PC-3 (cell line): ENCODE data around the gene OPRD1. TPM values are rescaled to one million over a fixed set of nuclear protein-coding genes. Genes with fewer than 3 reads are reported as not detected.

Experiments
- ATAC-seq: fragments of 200-7000 bp; cut with Tn5 transposase; 2 replicates; pipeline ENCODE4 v1.9.1; 2020; ENCODE audit warnings: mild to moderate bottlenecking, moderate library complexity
- BruUV-seq: library from RNA; stranded (reverse); fragments of 400-500 nt; replicated peaks from 2 replicates; lab custom pipeline; 2021; lab: Mats Ljungman, UMichigan
- CTCF ChIA-PET: fragments of 300-600 bp; sonication (Branson Sonifier 250); formaldehyde crosslinking; loops from one replicate; lab custom pipeline; 2022; ENCODE audit warnings: antibody characterized with exemption; lab: Charles Lee
- POLR2A ChIA-PET: fragments of 300-600 bp; sonication (Branson Sonifier 250); formaldehyde crosslinking; loops from one replicate; lab custom pipeline; 2022; ENCODE audit warnings: antibody characterized with exemption; ENCODE audit not compliant: unreplicated experiment; lab: Charles Lee
- DNase-seq: peaks from one replicate; pipeline ENCODE4 v3.0.0-alpha.2; 2015
- H2AFZ ChIP-seq: fragments of 300-600 bp; sonication (generic); 2 replicates; pipeline ENCODE4 v1.6.0; 2016; ENCODE audit warnings: antibody characterized with exemption, low read length
- H3F3A ChIP-seq: fragments of 300-600 bp; sonication (generic); one replicate; pipeline ENCODE4 v1.6.0; 2017; ENCODE audit warnings: antibody characterized with exemption, low read length, control low read depth, mild to moderate bottlenecking; ENCODE audit not compliant: unreplicated experiment
- H3K27ac ChIP-seq: fragments of 300-600 bp; sonication (generic); 2 replicates; pipeline ENCODE4 v1.5.1; 2016; ENCODE audit warnings: mild to moderate bottlenecking, low read length
- H3K27me3 ChIP-seq: fragments of 300-600 bp; sonication (generic); 2 replicates; pipeline ENCODE4 v1.6.1; 2016; ENCODE audit warnings: low read length, mixed read lengths
- H3K36me3 ChIP-seq: fragments of 300-600 bp; sonication (generic); 2 replicates; pipeline ENCODE4 v1.6.1; 2016; ENCODE audit warnings: low read depth, mixed run types, low read length, mixed read lengths
- H3K4me1 ChIP-seq: fragments of 300-600 bp; sonication (generic); 2 replicates; pipeline ENCODE4 v1.5.1; 2016; ENCODE audit warnings: low read length; ENCODE audit not compliant: insufficient read depth
- H3K4me2 ChIP-seq: fragments of 300-600 bp; sonication (generic); 2 replicates; pipeline ENCODE4 v1.6.0; 2016; ENCODE audit warnings: low read length
- H3K4me3 ChIP-seq: fragments of 300-600 bp; sonication (generic); 2 replicates; pipeline ENCODE4 v1.5.1; 2016; ENCODE audit warnings: mild to moderate bottlenecking, low read length, mixed read lengths
- H3K79me2 ChIP-seq: fragments of 300-600 bp; sonication (generic); 2 replicates; pipeline ENCODE4 v1.6.1; 2017; ENCODE audit warnings: low read length, mixed read lengths
- H3K9ac ChIP-seq: fragments of 300-600 bp; sonication (generic); 2 replicates; pipeline ENCODE4 v1.6.0; 2016; ENCODE audit warnings: mild to moderate bottlenecking, low read length
- H3K9me2 ChIP-seq: fragments of 300-600 bp; sonication (generic); replicated peaks from 2 replicates; pipeline ENCODE4 v1.6.1; 2016; ENCODE audit warnings: mixed run types, low read length, mixed read lengths
- H3K9me3 ChIP-seq: fragments of 300-600 bp; sonication (generic); 2 replicates; pipeline ENCODE4 v1.6.1; 2016; ENCODE audit warnings: low read length, mixed read lengths
- H4K20me1 ChIP-seq: fragments of 300-600 bp; sonication (generic); 2 replicates; pipeline ENCODE4 v1.6.1; 2016; ENCODE audit warnings: low read length, mixed read lengths
- EZH2 ChIP-seq: fragments of 300-600 bp; sonication (generic); IDR thresholded peaks from one replicate; pipeline ENCODE4 v1.6.1; 2017; ENCODE audit warnings: antibody characterized with exemption, mild to moderate bottlenecking, low read length; ENCODE audit not compliant: unreplicated experiment
- EZH2phosphoT487 ChIP-seq: fragments of 300-600 bp; sonication (generic); IDR thresholded peaks from 2 replicates; pipeline ENCODE4 v1.6.1; 2018; ENCODE audit warnings: mild to moderate bottlenecking, antibody characterized with exemption, low read length, borderline replicate concordance
- intact Hi-C: fragments of 100-400 bp; cut with micrococcal nuclease; formaldehyde crosslinking; loops from 2 replicates; pipeline ENCODE4 v1.9.0; 2023
- total RNA-seq: library from RNA; depleted of rRNA; stranded (reverse); fragments of >200 nt; gene quantifications from 2 replicates; pipeline ENCODE4 v1.2.3, GENCODE V29; 2014
- TF ChIP-seq, protein P1 (sequence below): fragments of 300-600 bp; sonication (generic); conservative IDR thresholded peaks from 2 replicates; pipeline ENCODE4 v1.5.1; 2017; ENCODE audit warnings: antibody characterized with exemption, low read depth, mild to moderate bottlenecking, low read length

OPRD1 gene
- total RNA-seq, 1 experiment from 2014 or later, result not detected

DNA sequence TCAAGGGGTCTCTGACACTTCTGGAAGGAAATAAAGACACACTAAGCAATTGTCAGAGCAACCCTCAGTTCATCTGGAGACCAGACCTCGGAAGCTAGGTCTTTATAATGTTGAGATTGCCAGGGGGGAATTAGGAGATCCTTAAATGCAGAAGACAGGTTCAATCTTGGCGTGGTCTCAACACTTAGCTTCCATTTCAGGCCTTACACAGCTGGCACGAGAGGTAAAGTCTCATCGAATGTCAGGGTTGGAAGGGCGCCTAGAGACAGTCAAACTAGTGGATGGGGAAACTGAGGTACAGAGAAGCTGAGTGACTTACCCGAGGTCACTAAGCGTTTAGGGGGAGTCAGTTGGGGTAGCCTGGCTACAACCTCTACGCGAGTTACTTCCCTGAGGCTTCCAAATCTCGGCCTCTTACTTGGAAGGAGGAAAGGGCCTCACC is 101.8 kb downstream of the OPRD1 start:
- TF ChIP-seq, protein P1, sequence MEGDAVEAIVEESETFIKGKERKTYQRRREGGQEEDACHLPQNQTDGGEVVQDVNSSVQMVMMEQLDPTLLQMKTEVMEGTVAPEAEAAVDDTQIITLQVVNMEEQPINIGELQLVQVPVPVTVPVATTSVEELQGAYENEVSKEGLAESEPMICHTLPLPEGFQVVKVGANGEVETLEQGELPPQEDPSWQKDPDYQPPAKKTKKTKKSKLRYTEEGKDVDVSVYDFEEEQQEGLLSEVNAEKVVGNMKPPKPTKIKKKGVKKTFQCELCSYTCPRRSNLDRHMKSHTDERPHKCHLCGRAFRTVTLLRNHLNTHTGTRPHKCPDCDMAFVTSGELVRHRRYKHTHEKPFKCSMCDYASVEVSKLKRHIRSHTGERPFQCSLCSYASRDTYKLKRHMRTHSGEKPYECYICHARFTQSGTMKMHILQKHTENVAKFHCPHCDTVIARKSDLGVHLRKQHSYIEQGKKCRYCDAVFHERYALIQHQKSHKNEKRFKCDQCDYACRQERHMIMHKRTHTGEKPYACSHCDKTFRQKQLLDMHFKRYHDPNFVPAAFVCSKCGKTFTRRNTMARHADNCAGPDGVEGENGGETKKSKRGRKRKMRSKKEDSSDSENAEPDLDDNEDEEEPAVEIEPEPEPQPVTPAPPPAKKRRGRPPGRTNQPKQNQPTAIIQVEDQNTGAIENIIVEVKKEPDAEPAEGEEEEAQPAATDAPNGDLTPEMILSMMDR, result no peak
- TF ChIP-seq EZH2phosphoT487, result no peak
- no peak for TF ChIP-seq EZH2
- Histone ChIP-seq H3K4me2 (peak overlapping the region; percentile 97), H3K27me3 (no peaks in the 10 kb centered on the region), H4K20me1 (no peaks in the 10 kb centered on the region), H3K9me3 (no peaks in the 10 kb centered on the region), H3K9me2 (no peaks in the 10 kb centered on the region), H3K79me2 (peaks cover 39% of the 10 kb centered on the region), H2AFZ (peak overlapping the region; percentile 76), H3K4me1 (peaks cover 14% of the 10 kb centered on the region), H3K27ac (no peak overlapping the region; the same call in 1 of the 2 replicates), H3K36me3 (no peaks in the 10 kb centered on the region), H3K4me3 (peak overlapping the region; percentile 75), H3F3A (no peaks in the 10 kb centered on the region), H3K9ac (peak overlapping the region; percentile 75)
- DNase-seq, result peak; percentile 6
- intact Hi-C loops, result loop anchor here (1.0 to 5.0 kb wide), 3 partner anchors 59 to 119 kb away; no protein-coding TSS in a partner anchor
- POLR2A ChIA-PET, result interaction anchor here (0.6 to 1.0 kb wide), 2 partner anchors 271 to 881 kb away, joined by 4 to 42 read pairs; partner anchors contain the start of gene TAF12
- TSS peak; percentile 83 for BruUV-seq
- no peak; the same call in 1 of the 2 replicates for ATAC-seq
- CTCF ChIA-PET, result interaction anchor here (0.5 to 1.4 kb wide), 3 partner anchors 32 to 137 kb away, joined by 3 to 4 read pairs (median 3); no protein-coding TSS in a partner anchor

DNA sequence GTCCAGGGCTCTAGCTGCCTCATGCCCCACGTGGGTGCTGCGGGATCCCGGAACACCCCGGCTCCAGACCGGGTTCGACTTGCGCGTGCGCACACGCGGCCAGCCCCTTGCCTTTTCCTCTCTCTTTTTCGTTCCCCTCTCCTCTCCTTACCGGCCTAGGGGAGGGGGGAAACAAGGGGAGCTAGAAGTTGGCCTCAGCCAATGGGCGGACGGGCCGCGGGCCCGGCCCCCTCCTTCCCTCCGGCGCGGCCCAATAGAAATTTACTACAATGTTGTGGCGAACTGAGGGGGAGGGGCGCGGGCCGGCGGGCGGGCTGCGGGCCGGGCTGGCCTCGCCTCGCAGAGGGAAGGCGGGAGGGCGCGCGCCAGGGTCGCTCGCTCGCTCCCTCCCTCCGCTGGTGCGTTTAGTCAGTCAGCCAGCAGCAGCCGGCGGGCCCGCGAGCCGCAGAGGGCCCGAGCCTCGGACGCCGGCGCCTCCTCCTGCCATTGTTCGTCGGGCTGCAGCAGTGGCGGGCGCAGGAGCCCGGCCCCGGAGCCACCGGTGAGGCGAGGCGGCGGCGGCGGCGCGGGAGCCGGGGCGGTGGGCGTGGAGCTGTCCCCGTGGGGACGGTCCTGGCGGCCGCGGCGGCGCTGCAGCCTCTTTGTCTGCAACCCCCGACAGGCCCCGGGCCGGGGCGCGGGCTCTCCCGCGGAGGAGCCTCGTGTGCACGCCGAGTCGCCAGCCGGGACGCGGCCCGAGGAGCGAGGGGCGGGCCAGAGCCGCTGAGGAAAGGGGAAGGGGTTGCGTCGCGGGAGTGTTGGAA is 102.5 kb downstream of the OPRD1 start, which contains the start of gene EPB41:
Gene EPB41, plus strand, starts transcription at position 342 of the 803 bp plus-strand sequence. CDS start 72,869 bp downstream, outside the sequence.
- intact Hi-C loops, result loop anchor here (1.0 to 5.0 kb wide), 3 partner anchors 58 to 119 kb away; no protein-coding TSS in a partner anchor
- TF ChIP-seq, protein P1, result no peak
- no peak for TF ChIP-seq EZH2phosphoT487
- TF ChIP-seq EZH2, result no peak
- Histone ChIP-seq H3K27me3 (no peaks in the 10 kb centered on the region), H4K20me1 (no peaks in the 10 kb centered on the region), H3K9me3 (no peaks in the 10 kb centered on the region), H3K79me2 (peaks cover 46% of the 10 kb centered on the region), H3K9ac (peak within 1 kb of the TSS; percentile 75), H3K9me2 (no peaks in the 10 kb centered on the region), H3K4me3 (peak within 1 kb of the TSS; percentile 75), H3F3A (no peaks in the 10 kb centered on the region), H2AFZ (peak within 1 kb of the TSS; percentile 76), H3K4me2 (peak within 1 kb of the TSS; percentile 97), H3K27ac (peak within 1 kb of the TSS; percentile 28), H3K4me1 (peaks cover 14% of the 10 kb centered on the region), H3K36me3 (no peaks in the 10 kb centered on the region)
- ATAC-seq, result peak; percentile 88
- ChIA-PET CTCF (interaction anchor here (0.5 to 1.4 kb wide), 4 partner anchors 32 to 285 kb away, joined by 3 to 5 read pairs (median 4); no protein-coding TSS in a partner anchor), POLR2A (interaction anchor here (0.6 to 1.0 kb wide), 2 partner anchors 271 to 882 kb away, joined by 4 to 42 read pairs; partner anchors contain the start of gene TAF12)
- BruUV-seq, result no TSS peak
- peak; percentile 92 for DNase-seq
